PFSK-1 (cell line): ENCODE measurements around the gene SPTA1.

Source experiments
- POLR2AphosphoS5 ChIP-seq: IDR thresholded peaks from 2 replicates; pipeline ENCODE4 v1.6.1; 2012; ENCODE audit warnings: low read depth, mild to moderate bottlenecking, control low read depth, low read length, moderate library complexity
- SIN3A ChIP-seq: IDR thresholded peaks from 2 replicates; pipeline ENCODE4 v1.6.1; 2012; ENCODE audit warnings: mild to moderate bottlenecking, low read length, moderate library complexity, borderline replicate concordance; ENCODE audit not compliant: insufficient read depth
- TAF1 ChIP-seq: IDR thresholded peaks from 2 replicates; pipeline ENCODE4 v1.6.1; 2012; ENCODE audit warnings: low read length, control low read depth, borderline replicate concordance; ENCODE audit not compliant: insufficient read depth
- TF ChIP-seq, protein P1 (sequence below), 2 experiments: IDR thresholded peaks; 2 replicates each; pipeline versions ENCODE4 v1.6.1 to v1.8.0; 2011 to 2012; ENCODE audit warnings: low read depth in 2 of 2, low read length in 2 of 2, control low read depth in 1 of 2, inconsistent platforms in 1 of 2, mild to moderate bottlenecking in 1 of 2, moderate library complexity in 1 of 2; ENCODE audit not compliant: insufficient read depth in 1 of 2

DNA sequence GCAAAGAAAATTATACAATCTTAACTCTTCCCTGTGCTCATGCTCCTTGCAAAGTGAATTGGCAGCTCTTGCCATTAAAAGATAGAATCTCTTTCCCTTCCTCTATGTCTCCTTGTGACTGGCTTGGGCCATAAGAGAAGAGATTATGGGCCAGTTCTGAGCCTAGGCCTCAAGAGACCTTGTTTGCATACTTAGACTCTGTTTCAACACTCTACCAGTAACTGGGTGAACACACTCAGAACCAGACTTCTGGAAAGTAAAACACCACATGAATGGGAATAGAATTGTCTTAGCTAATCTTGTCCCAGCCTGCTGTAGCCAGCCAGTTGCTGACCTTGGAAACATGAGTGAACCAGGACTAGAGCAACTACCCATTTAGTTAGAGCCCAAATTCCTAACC is 49.3 kb upstream of the SPTA1 start:
- no peak for TF ChIP-seq TAF1
- TF ChIP-seq, protein P1, sequence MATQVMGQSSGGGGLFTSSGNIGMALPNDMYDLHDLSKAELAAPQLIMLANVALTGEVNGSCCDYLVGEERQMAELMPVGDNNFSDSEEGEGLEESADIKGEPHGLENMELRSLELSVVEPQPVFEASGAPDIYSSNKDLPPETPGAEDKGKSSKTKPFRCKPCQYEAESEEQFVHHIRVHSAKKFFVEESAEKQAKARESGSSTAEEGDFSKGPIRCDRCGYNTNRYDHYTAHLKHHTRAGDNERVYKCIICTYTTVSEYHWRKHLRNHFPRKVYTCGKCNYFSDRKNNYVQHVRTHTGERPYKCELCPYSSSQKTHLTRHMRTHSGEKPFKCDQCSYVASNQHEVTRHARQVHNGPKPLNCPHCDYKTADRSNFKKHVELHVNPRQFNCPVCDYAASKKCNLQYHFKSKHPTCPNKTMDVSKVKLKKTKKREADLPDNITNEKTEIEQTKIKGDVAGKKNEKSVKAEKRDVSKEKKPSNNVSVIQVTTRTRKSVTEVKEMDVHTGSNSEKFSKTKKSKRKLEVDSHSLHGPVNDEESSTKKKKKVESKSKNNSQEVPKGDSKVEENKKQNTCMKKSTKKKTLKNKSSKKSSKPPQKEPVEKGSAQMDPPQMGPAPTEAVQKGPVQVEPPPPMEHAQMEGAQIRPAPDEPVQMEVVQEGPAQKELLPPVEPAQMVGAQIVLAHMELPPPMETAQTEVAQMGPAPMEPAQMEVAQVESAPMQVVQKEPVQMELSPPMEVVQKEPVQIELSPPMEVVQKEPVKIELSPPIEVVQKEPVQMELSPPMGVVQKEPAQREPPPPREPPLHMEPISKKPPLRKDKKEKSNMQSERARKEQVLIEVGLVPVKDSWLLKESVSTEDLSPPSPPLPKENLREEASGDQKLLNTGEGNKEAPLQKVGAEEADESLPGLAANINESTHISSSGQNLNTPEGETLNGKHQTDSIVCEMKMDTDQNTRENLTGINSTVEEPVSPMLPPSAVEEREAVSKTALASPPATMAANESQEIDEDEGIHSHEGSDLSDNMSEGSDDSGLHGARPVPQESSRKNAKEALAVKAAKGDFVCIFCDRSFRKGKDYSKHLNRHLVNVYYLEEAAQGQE (IDR thresholded peaks at IDR 0.05; ENCODE audit: insufficient read depth in 1 of 2, low read depth in 2 of 2, low read length in 2 of 2), result no peak
- TF ChIP-seq POLR2AphosphoS5, result no peak
- no peak for TF ChIP-seq SIN3A
